B cell (primary cell): ENCODE data around the gene SLC5A12.

ENCODE experiments used
- CTCF ChIP-seq: fragments of 200-600 bp; IDR thresholded peaks from one replicate; pipeline ENCODE4 v1.8.0; 2022; ENCODE audit warnings: antibody characterized with exemption, mild to moderate bottlenecking
- EZH2 ChIP-seq: IDR thresholded peaks from 2 replicates; pipeline ENCODE4 v1.6.1; 2012; ENCODE audit warnings: borderline replicate concordance, low read depth, mild to moderate bottlenecking, moderate library complexity, low read length; ENCODE audit not compliant: insufficient read depth, poor library complexity, severe bottlenecking

GRCh38 chr11:26749927-26750326 is 28.1 kb upstream of the SLC5A12 start:
- TF ChIP-seq CTCF (no peak), EZH2 (no peak)
